GM12874 (cell line): ENCODE measurements around the gene IGFBP7.

ENCODE experiments used
- CTCF ChIP-seq: IDR thresholded peaks from 2 replicates; pipeline ENCODE4 v1.5.1; 2011; ENCODE audit warnings: low read depth, mild to moderate bottlenecking, control low read depth, low read length, moderate library complexity; ENCODE audit not compliant: insufficient read depth

The IGFBP7 gene

DNA sequence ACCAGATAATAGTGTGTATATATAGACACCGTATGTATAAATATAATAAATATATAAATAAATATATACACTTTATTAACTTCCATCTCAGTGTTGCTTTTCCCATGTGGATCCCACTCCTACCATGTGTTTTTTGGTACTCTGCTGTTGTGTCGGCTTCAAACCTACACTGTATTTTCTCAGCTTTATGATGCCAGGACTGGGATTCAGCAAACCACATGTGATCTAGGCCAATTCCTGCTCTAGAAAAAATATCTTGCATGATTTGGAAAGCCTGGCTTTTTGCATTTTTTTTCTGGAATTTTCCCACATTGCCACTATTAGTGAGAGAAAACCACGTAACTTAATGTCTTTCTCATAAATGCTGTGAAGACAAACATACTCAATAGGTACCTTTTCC lies 75.7 kb downstream of the IGFBP7 start:
- no peak for TF ChIP-seq CTCF

DNA sequence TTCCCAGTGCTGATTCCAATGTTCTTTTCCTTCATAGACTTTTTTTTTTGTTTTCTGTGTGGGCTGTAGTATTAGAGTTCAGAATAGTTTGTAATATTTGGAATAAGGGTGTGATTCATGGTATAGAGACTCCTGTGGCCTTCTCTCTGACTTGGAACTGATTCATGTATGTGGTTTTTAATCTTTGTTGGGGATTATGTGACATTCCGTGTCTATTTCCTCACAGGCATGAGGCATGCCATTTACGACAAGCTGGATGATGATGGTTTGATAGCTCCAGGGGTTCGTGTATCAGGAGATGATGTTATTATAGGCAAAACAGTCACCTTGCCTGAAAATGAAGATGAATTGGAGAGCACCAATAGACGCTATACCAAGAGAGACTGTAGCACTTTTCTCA lies 87.1 kb downstream of the IGFBP7 start:
- TF ChIP-seq CTCF = no peak

DNA sequence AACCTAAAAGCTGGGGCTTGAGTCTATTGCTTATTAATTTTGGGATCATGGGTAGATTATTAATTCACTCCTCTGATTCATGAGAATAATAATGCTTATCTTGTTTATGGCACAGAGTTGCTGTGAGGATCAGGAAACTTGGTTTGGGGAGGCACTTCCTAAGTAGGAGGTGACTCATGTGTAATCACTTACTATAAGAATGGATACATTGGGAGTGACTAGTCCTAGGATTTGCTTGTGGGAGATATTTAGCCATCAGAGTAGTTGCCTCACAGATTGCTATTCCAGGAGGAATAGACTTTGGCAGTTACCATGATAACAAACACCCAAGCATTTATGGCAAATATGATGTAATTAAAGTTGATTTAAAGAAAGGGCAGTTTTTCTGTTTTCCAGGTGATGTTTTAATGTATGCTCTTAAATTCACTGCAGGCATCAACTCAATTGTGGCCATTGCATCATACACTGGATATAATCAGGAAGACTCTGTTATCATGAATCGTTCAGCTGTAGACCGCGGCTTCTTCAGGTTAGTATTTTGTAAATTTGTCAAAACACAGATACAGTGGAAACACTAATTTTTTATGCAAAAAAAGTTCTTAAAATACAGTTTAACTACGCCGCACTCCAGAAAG lies 89.6 kb downstream of the IGFBP7 start:
- TF ChIP-seq CTCF = no peak

DNA sequence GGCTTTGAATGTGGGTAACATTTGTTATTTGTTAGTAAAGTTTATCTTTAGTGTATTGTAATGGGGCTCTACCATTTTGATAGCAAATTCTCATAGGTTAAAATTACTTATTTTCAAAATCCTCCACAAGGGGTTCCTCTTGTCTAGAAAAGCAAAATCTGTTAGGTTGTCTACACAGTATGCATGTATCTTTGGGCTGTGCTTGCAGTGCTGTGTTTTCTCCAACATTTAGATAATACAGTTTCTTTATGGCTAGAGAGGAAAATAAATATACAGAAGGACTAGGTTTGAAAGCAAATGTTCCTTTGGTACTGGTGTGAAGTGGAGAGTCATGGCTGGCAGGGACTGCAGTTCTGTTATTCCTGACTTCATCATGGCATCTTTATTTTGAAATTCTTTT lies 91.2 kb downstream of the IGFBP7 start:
- TF ChIP-seq CTCF = no peak

DNA sequence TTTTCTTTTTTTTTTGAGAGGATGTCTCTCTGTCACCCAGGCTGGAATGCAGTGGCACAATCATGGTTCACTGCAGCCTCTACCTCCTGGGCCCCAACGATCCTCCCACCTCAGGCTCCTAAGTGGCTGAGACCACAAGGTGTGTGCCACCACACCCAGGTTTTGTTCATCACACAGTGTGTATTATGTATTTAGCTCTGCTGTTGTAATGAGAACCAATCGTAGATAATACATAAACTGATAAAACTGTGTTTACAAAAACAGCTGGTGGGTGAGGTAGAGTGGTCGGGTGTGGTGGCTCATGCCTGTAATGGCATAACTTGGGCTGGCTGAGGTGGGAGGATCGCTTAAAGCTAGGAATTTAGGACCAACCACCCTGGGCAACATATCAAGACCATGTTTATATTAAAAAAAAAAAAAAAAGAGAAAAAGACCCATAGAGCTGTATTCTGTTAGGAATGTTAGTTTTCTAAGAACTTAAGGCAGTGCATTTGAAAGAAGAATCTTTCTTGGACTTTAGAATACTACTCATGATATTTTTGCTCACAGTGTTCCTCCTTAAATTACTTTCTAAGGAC lies 96.6 kb downstream of the IGFBP7 start:
- no peak for TF ChIP-seq CTCF

DNA sequence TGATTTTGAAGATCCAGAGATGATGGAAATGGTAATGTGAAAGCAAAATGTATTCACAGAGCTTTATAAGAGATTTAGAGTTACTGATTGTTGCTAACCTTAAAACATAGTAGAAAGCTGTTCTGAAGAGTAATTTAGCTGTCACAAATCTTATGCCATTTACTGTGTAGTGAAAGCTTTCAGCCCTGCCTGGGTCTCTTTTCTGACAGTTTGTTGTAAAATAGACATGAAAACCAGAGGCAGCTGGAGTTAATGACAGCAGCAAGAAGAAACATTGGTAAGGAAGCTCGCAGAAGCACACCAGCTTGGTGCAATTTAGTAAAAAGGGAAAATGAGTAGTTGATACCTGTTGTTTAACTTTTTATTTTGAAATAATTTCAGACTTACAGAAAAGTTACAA lies 110.4 kb downstream of the IGFBP7 start:
- TF ChIP-seq CTCF = no peak

- no peak for TF ChIP-seq CTCF
Measured at GRCh38 chr4:56995525-56995924, 114.7 kb downstream of the IGFBP7 start.
